Spinal cord (tissue), 10 donors: Measurements from ENCODE around the gene FMNL3. TPM values are rescaled to one million over a fixed set of nuclear protein-coding genes. Genes with fewer than 3 reads are reported as not detected.

Experiments used
- DNase-seq, 6 donors: peaks; one replicate each; pipeline versions ENCODE4 v3.0.0 to v3.0.0-alpha.2; 2013 to 2015; ENCODE audit warnings: low spot score in 6 of 6, low read depth in 4 of 6
- H3K27ac ChIP-seq: one replicate; pipeline ENCODE4 v1.5.1; 2013; ENCODE audit warnings: low read depth, low read length, control low read depth
- H3K27me3 ChIP-seq: one replicate; pipeline ENCODE4 v1.6.1; 2013; ENCODE audit warnings: low read length; ENCODE audit not compliant: control insufficient read depth, insufficient read depth
- H3K36me3 ChIP-seq: one replicate; pipeline ENCODE4 v1.6.1; 2013; ENCODE audit warnings: low read length; ENCODE audit not compliant: control insufficient read depth, insufficient read depth
- H3K4me1 ChIP-seq: one replicate; pipeline ENCODE4 v1.6.1; 2013; ENCODE audit warnings: low read length; ENCODE audit not compliant: control insufficient read depth, insufficient read depth
- H3K4me3 ChIP-seq: one replicate; pipeline ENCODE4 v1.5.1; 2013; ENCODE audit warnings: low read depth, low read length, control low read depth
- H3K9me3 ChIP-seq: one replicate; pipeline ENCODE4 v1.6.1; 2013; ENCODE audit warnings: low read length; ENCODE audit not compliant: control insufficient read depth, insufficient read depth
- WGBS: methylation state at CpG from one replicate; pipeline ENCODE4 v1.1.5; 2013; ENCODE audit warnings: missing lambda C conversion rate; ENCODE audit not compliant: insufficient coverage; 5-methylcytosine and 5-hydroxymethylcytosine counted together
- polyA plus RNA-seq, 2 donors: library from polyadenylated mRNA; unstranded; fragments of 120-200 nt; gene quantifications; one replicate each; pipeline ENCODE4 v1.2.1, GENCODE V29; 2013; ENCODE audit not compliant: insufficient read length in 2 of 2
- total RNA-seq, 2 donors: library from RNA; depleted of rRNA in 1 of 2; stranded (reverse); fragments of 120-200 nt in 1 of 2; fragments of >200 nt in 1 of 2; gene quantifications; one replicate each; pipeline versions ENCODE4 v1.2.3 to v1.2.4, GENCODE V29; 2013 to 2014
- donor health status: healthy.

The FMNL3 gene
- total and polyA plus RNA-seq, 4 donors = 21.7 to 34.3 (median 24.1) TPM

DNA sequence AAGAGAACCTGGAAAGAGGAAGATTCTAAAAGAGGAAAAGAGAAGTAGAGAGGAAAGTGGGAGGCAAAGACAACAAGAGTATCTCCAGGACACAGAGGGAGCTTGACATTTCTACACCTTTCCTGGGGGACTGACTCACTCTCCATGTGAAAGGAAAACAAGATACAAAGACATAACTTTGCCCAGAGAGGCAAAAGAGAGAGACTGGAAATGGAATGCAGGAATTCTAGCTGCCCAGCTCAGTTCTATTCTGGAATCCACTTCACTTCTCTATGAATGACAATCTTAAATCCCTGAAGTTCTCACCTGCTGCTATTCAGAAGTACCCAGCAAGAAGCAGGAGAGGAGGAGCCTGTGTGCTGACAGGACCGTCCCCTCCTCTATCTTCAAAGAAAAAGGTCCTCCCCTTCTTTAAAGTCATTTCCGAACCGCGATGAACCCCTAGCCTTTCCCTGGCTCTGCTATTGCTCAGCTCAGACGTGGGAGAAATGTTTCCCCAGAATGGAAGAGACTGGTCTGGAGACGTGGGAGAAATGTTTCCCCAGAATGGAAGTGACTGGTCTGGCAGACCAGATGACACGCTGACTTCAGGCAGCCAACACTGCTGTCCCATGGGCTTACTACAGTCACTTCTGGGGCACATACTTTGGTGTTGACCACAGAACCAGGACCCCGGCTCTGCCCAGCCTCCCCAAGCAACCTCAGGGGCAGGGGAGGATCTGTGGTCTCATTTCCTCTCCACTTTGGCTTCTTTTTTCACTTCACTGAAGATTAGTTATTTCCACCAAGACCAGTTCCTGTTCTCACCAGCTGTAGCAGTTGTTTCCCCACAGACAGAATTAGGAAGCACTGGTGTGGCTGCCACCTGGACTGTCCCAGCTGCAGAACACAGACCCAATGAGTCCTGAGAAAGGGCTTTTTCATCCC is 8.3 kb downstream of the FMNL3 start:
- 25% methylated on average over 7 of the region's 8 CpGs for WGBS
- Histone ChIP-seq H3K9me3 (no peaks in the 10 kb centered on the region), H3K27me3 (no peaks in the 10 kb centered on the region), H3K4me1 (peaks cover 7% of the 10 kb centered on the region), H3K27ac (no peak overlapping the region), H3K36me3 (peaks cover 3% of the 10 kb centered on the region), H3K4me3 (no peak overlapping the region)
- no peak for DNase-seq

GRCh38 chr12:49697808-49698207 is 9.4 kb downstream of the FMNL3 start:
- peaks cover 7% of the 10 kb centered on the region for H3K4me1 ChIP-seq
- no peaks in the 10 kb centered on the region for H3K27me3 ChIP-seq
- peaks cover 3% of the 10 kb centered on the region for H3K36me3 ChIP-seq
- H3K27ac ChIP-seq = no peak overlapping the region
- DNase-seq = no peak
- no peak overlapping the region for H3K4me3 ChIP-seq
- no CpG with 5 or more reads among the region's 4 CpGs for WGBS
- H3K9me3 ChIP-seq = no peaks in the 10 kb centered on the region

DNA sequence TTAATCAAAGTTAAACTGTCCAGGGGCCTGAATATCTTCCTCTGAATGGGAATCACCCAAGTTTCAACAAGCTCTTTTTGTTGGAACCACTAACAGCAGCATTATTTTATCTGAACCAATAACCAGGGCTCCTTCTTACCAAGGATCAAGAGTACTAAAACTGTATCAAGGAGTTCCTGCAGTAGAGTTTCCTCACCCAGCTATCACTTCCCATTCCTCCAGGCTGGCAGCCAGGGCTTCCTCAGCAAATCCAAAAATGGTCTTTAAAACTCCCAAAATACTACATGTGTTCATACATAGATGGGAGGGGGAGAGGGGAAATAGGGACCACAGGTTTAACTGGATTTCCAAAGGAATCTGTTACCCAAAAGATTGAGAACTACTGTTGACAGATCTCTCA is 10.5 kb downstream of the FMNL3 start:
- no peak for DNase-seq
- H3K36me3 ChIP-seq = peaks cover 3% of the 10 kb centered on the region
- no peaks in the 10 kb centered on the region for H3K27me3 ChIP-seq
- H3K4me1 ChIP-seq = peaks cover 7% of the 10 kb centered on the region
- H3K4me3 ChIP-seq = no peak overlapping the region
- H3K27ac ChIP-seq = no peak overlapping the region
- no peaks in the 10 kb centered on the region for H3K9me3 ChIP-seq

GRCh38 chr12:49693931-49694444 is 13.2 kb downstream of the FMNL3 start:
- no peak for DNase-seq
- Histone ChIP-seq H3K9me3 (no peaks in the 10 kb centered on the region), H3K4me3 (no peak overlapping the region), H3K36me3 (no peaks in the 10 kb centered on the region), H3K4me1 (peaks cover 6% of the 10 kb centered on the region), H3K27ac (no peak overlapping the region), H3K27me3 (no peaks in the 10 kb centered on the region)
- 100% methylated on average over 3 of the region's 8 CpGs for WGBS

DNA sequence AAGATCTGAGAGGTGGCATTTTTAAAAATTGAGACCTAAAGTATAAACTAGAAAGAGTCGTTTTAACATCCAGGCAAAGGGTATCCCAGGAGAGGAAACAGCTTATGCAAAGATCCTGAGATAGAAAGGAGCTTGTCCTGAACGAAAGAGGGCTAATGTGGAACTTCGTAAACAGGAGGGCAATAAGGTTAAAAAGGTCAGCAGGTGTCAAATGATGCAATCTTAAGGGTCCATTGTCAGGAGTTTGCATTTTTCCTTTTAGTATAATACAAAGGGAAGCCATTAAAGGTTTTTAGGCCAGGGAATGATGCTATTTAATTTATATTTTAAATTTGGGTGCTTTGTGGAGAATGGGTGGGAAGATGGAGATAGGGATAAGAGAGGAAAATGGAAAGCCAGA is 14.4 kb downstream of the FMNL3 start:
- Histone ChIP-seq H3K4me3 (no peak overlapping the region), H3K27ac (no peak overlapping the region), H3K9me3 (no peaks in the 10 kb centered on the region), H3K27me3 (no peaks in the 10 kb centered on the region), H3K4me1 (peaks cover 3% of the 10 kb centered on the region), H3K36me3 (no peaks in the 10 kb centered on the region)
- DNase-seq = no peak
- 60% methylated on average over 3 of the region's 3 CpGs for WGBS

- Histone ChIP-seq H3K9me3 (no peaks in the 10 kb centered on the region), H3K27me3 (no peaks in the 10 kb centered on the region), H3K27ac (no peak overlapping the region), H3K36me3 (no peaks in the 10 kb centered on the region), H3K4me3 (no peak overlapping the region), H3K4me1 (peaks cover 3% of the 10 kb centered on the region)
- DNase-seq = no peak
Measured at GRCh38 chr12:49689785-49690184, 17.4 kb downstream of the FMNL3 start.

DNA sequence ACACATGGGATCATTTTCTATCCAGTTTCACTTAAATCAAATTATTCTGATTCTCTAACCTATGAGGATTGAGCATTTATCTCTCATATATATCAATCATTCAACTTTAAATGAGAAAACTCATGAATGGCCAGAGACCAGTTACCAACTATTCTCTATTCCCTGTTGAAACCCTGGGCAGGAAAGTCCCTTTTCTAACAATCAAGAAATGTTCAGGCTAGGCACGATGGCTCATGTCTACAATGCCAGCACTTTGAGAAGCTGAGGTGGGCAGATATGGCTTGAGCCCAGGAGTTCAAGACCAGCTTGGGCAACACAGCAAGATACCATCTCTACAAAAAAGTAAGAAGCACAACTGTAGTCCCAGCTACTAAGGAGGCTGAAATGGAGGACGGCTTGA is 18.0 kb downstream of the FMNL3 start:
- H3K9me3 ChIP-seq = no peaks in the 10 kb centered on the region
- WGBS = 89% methylated on average over 1 of the region's 2 CpGs
- no peaks in the 10 kb centered on the region for H3K27me3 ChIP-seq
- H3K4me1 ChIP-seq = peaks cover 3% of the 10 kb centered on the region
- H3K36me3 ChIP-seq = no peaks in the 10 kb centered on the region
- H3K4me3 ChIP-seq = no peak overlapping the region
- no peak overlapping the region for H3K27ac ChIP-seq
- DNase-seq = no peak

DNA sequence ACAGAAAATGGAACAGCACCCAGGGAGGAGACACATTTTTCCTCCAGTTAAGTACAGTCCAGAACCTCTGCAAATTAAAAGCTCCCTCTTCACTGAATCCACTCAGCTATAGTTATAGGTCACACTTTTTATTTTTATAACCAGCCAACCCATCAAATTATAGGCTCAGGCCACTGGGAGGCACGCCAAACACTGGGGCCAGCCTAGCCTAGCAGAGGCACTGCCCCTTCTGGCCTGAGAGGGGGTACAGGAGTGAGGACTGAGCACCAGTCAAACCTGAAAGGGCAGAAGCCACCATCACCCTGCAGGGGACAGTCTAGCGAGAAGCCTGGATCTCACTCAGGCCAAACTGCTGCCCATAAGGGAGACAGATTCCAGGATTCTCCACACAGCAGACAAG is 19.3 kb downstream of the FMNL3 start:
- no peak overlapping the region for H3K27ac ChIP-seq
- H3K9me3 ChIP-seq = no peaks in the 10 kb centered on the region
- no peak overlapping the region for H3K4me3 ChIP-seq
- WGBS = 100% methylated on average over 1 of the region's 2 CpGs
- DNase-seq = no peak
- H3K27me3 ChIP-seq = no peaks in the 10 kb centered on the region
- H3K36me3 ChIP-seq = no peaks in the 10 kb centered on the region
- peaks cover 3% of the 10 kb centered on the region for H3K4me1 ChIP-seq

DNA sequence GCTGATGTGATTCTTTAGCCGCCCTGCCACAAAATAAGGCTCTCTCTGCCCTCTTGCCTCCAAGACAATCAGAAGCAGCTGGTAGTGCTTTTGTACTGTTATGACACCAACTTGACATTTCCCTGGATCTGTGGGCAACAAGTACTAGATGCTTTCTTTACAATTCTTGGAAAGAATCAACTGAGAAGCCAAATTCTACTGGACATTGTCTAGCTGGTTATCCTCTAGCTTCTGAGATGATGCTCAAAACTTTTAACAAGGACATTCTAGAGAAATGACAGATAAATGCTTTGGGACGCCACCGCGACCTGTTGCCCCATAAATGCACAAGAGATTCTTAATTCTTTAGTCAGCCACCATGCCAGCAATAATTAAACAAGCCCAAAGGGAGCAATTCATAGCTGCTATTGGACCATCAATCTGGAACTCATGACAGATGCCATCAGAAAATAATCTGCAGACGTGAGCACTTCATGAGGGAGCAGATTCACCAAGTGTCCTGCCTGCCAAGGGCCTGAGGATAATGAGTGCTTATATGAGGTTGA is 22.8 kb downstream of the FMNL3 start:
- Histone ChIP-seq H3K9me3 (no peaks in the 10 kb centered on the region), H3K27ac (no peak overlapping the region), H3K36me3 (no peaks in the 10 kb centered on the region), H3K27me3 (no peaks in the 10 kb centered on the region), H3K4me1 (no peaks in the 10 kb centered on the region), H3K4me3 (no peak overlapping the region)
- WGBS = 67% methylated on average over 4 of the region's 5 CpGs
- peak in 1 of 6 donors; percentile 8 for DNase-seq
